ENCODE data around the gene GATAD2A. TPM values are rescaled to one million over a fixed set of nuclear protein-coding genes. Genes with fewer than 3 reads are reported as not detected.

GATAD2A gene
- total RNA-seq, 1 donor from 2014 or later = 304 TPM

DNA sequence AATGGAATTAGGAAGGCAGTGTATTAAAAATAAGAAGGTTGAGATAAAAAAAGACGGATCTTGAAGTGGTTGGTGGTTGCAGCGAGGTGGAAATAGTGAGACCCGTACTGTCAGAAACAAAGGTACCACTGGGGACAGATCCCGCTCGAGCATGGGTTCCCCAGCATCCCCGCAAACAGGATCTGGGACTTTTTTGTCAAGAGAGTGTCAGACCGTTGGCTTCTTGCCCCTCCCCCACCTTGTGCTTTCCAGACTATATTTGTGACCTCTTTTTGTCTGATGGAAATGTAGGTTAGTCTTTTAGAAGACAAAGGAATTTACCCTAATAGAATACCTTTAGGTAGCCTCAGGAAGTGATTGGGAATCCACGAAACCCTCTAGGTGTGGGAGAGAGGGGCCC lies 4.2 kb downstream of the GATAD2A start:
- no peaks in the 10 kb centered on the region for H3K27me3 ChIP-seq (ENCODE audit: control insufficient read depth, insufficient read depth, low read length)
- no peak for DNase-seq (ENCODE audit: low read depth)
- TF ChIP-seq, protein P1, sequence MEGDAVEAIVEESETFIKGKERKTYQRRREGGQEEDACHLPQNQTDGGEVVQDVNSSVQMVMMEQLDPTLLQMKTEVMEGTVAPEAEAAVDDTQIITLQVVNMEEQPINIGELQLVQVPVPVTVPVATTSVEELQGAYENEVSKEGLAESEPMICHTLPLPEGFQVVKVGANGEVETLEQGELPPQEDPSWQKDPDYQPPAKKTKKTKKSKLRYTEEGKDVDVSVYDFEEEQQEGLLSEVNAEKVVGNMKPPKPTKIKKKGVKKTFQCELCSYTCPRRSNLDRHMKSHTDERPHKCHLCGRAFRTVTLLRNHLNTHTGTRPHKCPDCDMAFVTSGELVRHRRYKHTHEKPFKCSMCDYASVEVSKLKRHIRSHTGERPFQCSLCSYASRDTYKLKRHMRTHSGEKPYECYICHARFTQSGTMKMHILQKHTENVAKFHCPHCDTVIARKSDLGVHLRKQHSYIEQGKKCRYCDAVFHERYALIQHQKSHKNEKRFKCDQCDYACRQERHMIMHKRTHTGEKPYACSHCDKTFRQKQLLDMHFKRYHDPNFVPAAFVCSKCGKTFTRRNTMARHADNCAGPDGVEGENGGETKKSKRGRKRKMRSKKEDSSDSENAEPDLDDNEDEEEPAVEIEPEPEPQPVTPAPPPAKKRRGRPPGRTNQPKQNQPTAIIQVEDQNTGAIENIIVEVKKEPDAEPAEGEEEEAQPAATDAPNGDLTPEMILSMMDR (IDR thresholded peaks at IDR 0.05; ENCODE audit: insufficient read depth, low read length, poor library complexity, severe bottlenecking) = no peak
- H3K36me3 ChIP-seq (ENCODE audit: control insufficient read depth, insufficient read depth, low read length) = no peaks in the 10 kb centered on the region
- no peak overlapping the region for H3K4me3 ChIP-seq (ENCODE audit: low read depth, low read length)

GRCh38 chr19:19410553-19411550 lies 5.4 kb downstream of the GATAD2A start:
- Histone ChIP-seq H3K27me3 (ENCODE audit: control insufficient read depth, insufficient read depth, low read length) (no peaks in the 10 kb centered on the region), H3K4me3 (ENCODE audit: low read depth, low read length) (no peak overlapping the region), H3K36me3 (ENCODE audit: control insufficient read depth, insufficient read depth, low read length) (no peaks in the 10 kb centered on the region)
- TF ChIP-seq, protein P1 (IDR thresholded peaks at IDR 0.05; ENCODE audit: insufficient read depth, low read length, poor library complexity, severe bottlenecking) = no peak
- no peak for DNase-seq (ENCODE audit: low read depth)

GRCh38 chr19:19416280-19416679 lies 10.8 kb downstream of the GATAD2A start:
- H3K4me3 ChIP-seq (ENCODE audit: low read depth, low read length) = no peak overlapping the region
- TF ChIP-seq, protein P1 (IDR thresholded peaks at IDR 0.05; ENCODE audit: insufficient read depth, low read length, poor library complexity, severe bottlenecking) = no peak
- no peak for DNase-seq (ENCODE audit: low read depth)
- no peaks in the 10 kb centered on the region for H3K36me3 ChIP-seq (ENCODE audit: control insufficient read depth, insufficient read depth, low read length)
- H3K27me3 ChIP-seq (ENCODE audit: control insufficient read depth, insufficient read depth, low read length) = no peaks in the 10 kb centered on the region

GRCh38 chr19:19417046-19417445 lies 11.6 kb downstream of the GATAD2A start:
- TF ChIP-seq, protein P1 (IDR thresholded peaks at IDR 0.05; ENCODE audit: insufficient read depth, low read length, poor library complexity, severe bottlenecking) = no peak
- no peaks in the 10 kb centered on the region for H3K27me3 ChIP-seq (ENCODE audit: control insufficient read depth, insufficient read depth, low read length)
- H3K36me3 ChIP-seq (ENCODE audit: control insufficient read depth, insufficient read depth, low read length) = no peaks in the 10 kb centered on the region
- DNase-seq (ENCODE audit: low read depth) = no peak
- no peak overlapping the region for H3K4me3 ChIP-seq (ENCODE audit: low read depth, low read length)

DNA sequence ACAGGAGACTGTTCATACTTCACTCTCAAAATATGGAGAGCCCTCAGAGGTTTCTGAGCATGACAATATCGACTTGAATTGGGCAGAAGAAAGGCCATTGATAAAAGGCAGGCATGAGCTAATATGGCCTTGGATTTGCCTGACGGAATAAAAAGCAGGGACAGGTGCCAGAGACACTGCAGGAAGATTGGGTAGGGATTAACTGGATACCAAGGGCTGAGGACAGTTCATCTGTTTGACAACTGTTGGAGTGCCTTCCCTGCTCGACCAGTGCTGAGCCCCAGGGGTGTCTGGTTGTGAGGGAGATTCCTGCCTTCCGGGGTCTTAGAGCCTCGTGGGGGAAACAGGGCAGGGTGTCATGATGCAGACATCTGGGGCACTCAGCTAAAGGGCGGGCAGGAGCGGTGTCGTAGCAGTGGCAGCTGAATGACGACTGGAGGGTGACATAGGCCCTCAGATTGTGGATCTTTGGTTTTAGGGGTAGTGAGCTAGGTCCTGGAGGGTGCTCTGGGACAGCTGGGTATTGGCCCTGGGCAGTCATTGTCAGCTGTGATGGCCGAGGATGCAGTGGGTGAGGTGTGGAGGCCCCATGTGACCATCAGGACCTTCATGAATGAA lies 12.3 kb downstream of the GATAD2A start:
- H3K4me3 ChIP-seq (ENCODE audit: low read depth, low read length) = no peak overlapping the region
- no peaks in the 10 kb centered on the region for H3K27me3 ChIP-seq (ENCODE audit: control insufficient read depth, insufficient read depth, low read length)
- no peak for DNase-seq (ENCODE audit: low read depth)
- TF ChIP-seq, protein P1 (IDR thresholded peaks at IDR 0.05; ENCODE audit: insufficient read depth, low read length, poor library complexity, severe bottlenecking) = no peak
- H3K36me3 ChIP-seq (ENCODE audit: control insufficient read depth, insufficient read depth, low read length) = no peaks in the 10 kb centered on the region

Data from kidney epithelial cell (primary cell).